GM12873 (cell line): ENCODE data around the gene MAPRE3.

Experiments
- CTCF ChIP-seq: IDR thresholded peaks from 2 replicates; pipeline ENCODE4 v1.5.1; 2012; ENCODE audit warnings: low read depth, mild to moderate bottlenecking, moderate library complexity, low read length, control low read depth; ENCODE audit not compliant: insufficient read depth; ENCODE audit errors: missing control alignments

The MAPRE3 gene

GRCh38 chr2:27038631-27039339 lies 68.3 kb downstream of the MAPRE3 start:
- TF ChIP-seq CTCF = no peak

- TF ChIP-seq CTCF = no peak
These were observed 69.0 kb downstream of the MAPRE3 start for GRCh38 chr2:27039426-27039825.

- no peak for TF ChIP-seq CTCF
These were observed 69.4 kb downstream of the MAPRE3 start for GRCh38 chr2:27039871-27040270.

- TF ChIP-seq CTCF = no peak
These were observed 69.8 kb downstream of the MAPRE3 start for GRCh38 chr2:27040282-27040681.

- TF ChIP-seq CTCF = no peak
These were observed 71.3 kb downstream of the MAPRE3 start for GRCh38 chr2:27041752-27042151.

- TF ChIP-seq CTCF = no peak
These were observed 71.8 kb downstream of the MAPRE3 start for GRCh38 chr2:27042159-27042661.

- TF ChIP-seq CTCF = no peak
These were observed 72.7 kb downstream of the MAPRE3 start for GRCh38 chr2:27042985-27043634.
